Neural cell (in vitro differentiated cells): ENCODE data around the gene ISLR2. TPM values are rescaled to one million over a fixed set of nuclear protein-coding genes. Genes with fewer than 3 reads are reported as not detected.

Experiments used
- H2AFZ ChIP-seq: fragments of 200-600, 300-800 bp; sonication (generic), shearing (Covaris generic); 2 replicates; pipeline ENCODE4 v1.6.0; 2014; ENCODE audit warnings: low read depth, mild to moderate bottlenecking, antibody characterized with exemption, low read length, moderate library complexity
- H3F3A ChIP-seq: fragments of 200-600 bp; shearing (Covaris generic); 2 replicates; pipeline ENCODE4 v1.6.1; 2016; ENCODE audit warnings: mild to moderate bottlenecking, moderate library complexity, mixed read lengths, antibody characterized with exemption, low read length; ENCODE audit not compliant: insufficient read depth, poor library complexity, severe bottlenecking
- H3K27ac ChIP-seq: fragments of 200-600, 300-800 bp; sonication (generic), shearing (Covaris generic); 2 replicates; pipeline ENCODE4 v1.5.1; 2014; ENCODE audit warnings: mild to moderate bottlenecking, low read length, moderate library complexity
- H3K27me3 ChIP-seq: fragments of 300-800, 200-600 bp; sonication (generic), shearing (Covaris generic); 2 replicates; pipeline ENCODE4 v1.6.0; 2014; ENCODE audit warnings: mild to moderate bottlenecking, low read depth, low read length, moderate library complexity; ENCODE audit not compliant: insufficient read depth
- H3K36me3 ChIP-seq: fragments of 300-800, 200-600 bp; sonication (generic), shearing (Covaris generic); 2 replicates; pipeline ENCODE4 v1.5.1; 2014; ENCODE audit warnings: mild to moderate bottlenecking, antibody characterized with exemption, low read length, moderate library complexity; ENCODE audit not compliant: insufficient read depth
- H3K4me2 ChIP-seq: fragments of 300-800, 200-600 bp; sonication (generic), shearing (Covaris generic); 2 replicates; pipeline ENCODE4 v1.6.0; 2014; ENCODE audit warnings: mild to moderate bottlenecking, low read length
- H3K4me3 ChIP-seq: fragments of 300-800, 200-600 bp; sonication (generic), shearing (Covaris generic); 2 replicates; pipeline ENCODE4 v1.5.1; 2014; ENCODE audit warnings: mild to moderate bottlenecking, low read length, moderate library complexity
- H3K79me2 ChIP-seq: fragments of 200-600 bp; shearing (Covaris generic); replicated peaks from 2 replicates; pipeline ENCODE4 v1.6.0; 2014; ENCODE audit warnings: mild to moderate bottlenecking, low read length, moderate library complexity; ENCODE audit not compliant: insufficient read depth
- H3K9ac ChIP-seq: fragments of 300-800, 200-600 bp; sonication (generic), shearing (Covaris generic); 2 replicates; pipeline ENCODE4 v1.6.1; 2016; ENCODE audit warnings: mild to moderate bottlenecking, low read length, mixed read lengths
- H3K9me2 ChIP-seq: fragments of 200-600 bp; shearing (Covaris generic); 2 replicates; pipeline ENCODE4 v1.6.1; 2016; ENCODE audit warnings: mild to moderate bottlenecking, low read length, mixed read lengths; ENCODE audit not compliant: insufficient read depth
- H3K9me3 ChIP-seq: fragments of 200-600, 300-800 bp; sonication (generic), shearing (Covaris generic); 2 replicates; pipeline ENCODE4 v1.6.1; 2016; ENCODE audit warnings: mild to moderate bottlenecking, mixed run types, low read length, moderate library complexity, mixed read lengths
- H4K20me1 ChIP-seq: fragments of 200-600 bp; shearing (Covaris generic); 2 replicates; pipeline ENCODE4 v1.6.1; 2016; ENCODE audit warnings: mild to moderate bottlenecking, mixed run types; ENCODE audit not compliant: insufficient read depth
- EP300 ChIP-seq: fragments of 450-650 bp; conservative IDR thresholded peaks from 2 replicates; pipeline ENCODE4 v1.6.1; 2014; ENCODE audit warnings: antibody characterized with exemption, mild to moderate bottlenecking, moderate library complexity; ENCODE audit not compliant: poor library complexity, severe bottlenecking
- EZH2 ChIP-seq: fragments of 200-600, 300-800 bp; shearing (Covaris generic), sonication (generic); IDR thresholded peaks from 2 replicates; pipeline ENCODE4 v1.6.1; 2014; ENCODE audit warnings: antibody characterized with exemption, low read length, borderline replicate concordance, mild to moderate bottlenecking; ENCODE audit not compliant: insufficient read depth, poor library complexity, severe bottlenecking
- MXI1 ChIP-seq: fragments of 450-650 bp; conservative IDR thresholded peaks from 2 replicates; pipeline ENCODE4 v1.6.1; 2014; ENCODE audit warnings: antibody characterized with exemption, mild to moderate bottlenecking; ENCODE audit not compliant: poor library complexity, severe bottlenecking
- POLR2AphosphoS5 ChIP-seq: IDR thresholded peaks from 2 replicates; pipeline ENCODE4 v1.6.1; 2012
- RAD21 ChIP-seq: fragments of 450-650 bp; conservative IDR thresholded peaks from 2 replicates; pipeline ENCODE4 v1.6.1; 2014; ENCODE audit warnings: antibody characterized with exemption, mild to moderate bottlenecking, moderate library complexity
- SMC3 ChIP-seq: fragments of 450-650 bp; conservative IDR thresholded peaks from 2 replicates; pipeline ENCODE4 v1.6.1; 2014; ENCODE audit warnings: antibody characterized with exemption, mild to moderate bottlenecking, moderate library complexity; ENCODE audit not compliant: poor library complexity
- TAF1 ChIP-seq: IDR thresholded peaks from 2 replicates; pipeline ENCODE4 v1.6.1; 2012; ENCODE audit warnings: low read depth
- polyA plus RNA-seq: library from polyadenylated mRNA; depleted of rRNA; stranded (reverse); fragments of >200 nt; gene quantifications from 2 replicates; pipeline ENCODE4 v1.2.3, GENCODE V29; 2014
- TF ChIP-seq, protein P1 (sequence below): IDR thresholded peaks from 2 replicates; pipeline ENCODE4 v1.6.1; 2012; ENCODE audit warnings: borderline replicate concordance
- TF ChIP-seq, protein P2 (sequence below): fragments of 450-650 bp; IDR thresholded peaks from 2 replicates; pipeline ENCODE4 v1.5.1; 2014; ENCODE audit warnings: antibody characterized with exemption, mild to moderate bottlenecking, moderate library complexity; ENCODE audit not compliant: poor library complexity, severe bottlenecking

ISLR2 gene
- polyA plus RNA-seq, 1 donor from 2014 or later: 301 TPM

DNA sequence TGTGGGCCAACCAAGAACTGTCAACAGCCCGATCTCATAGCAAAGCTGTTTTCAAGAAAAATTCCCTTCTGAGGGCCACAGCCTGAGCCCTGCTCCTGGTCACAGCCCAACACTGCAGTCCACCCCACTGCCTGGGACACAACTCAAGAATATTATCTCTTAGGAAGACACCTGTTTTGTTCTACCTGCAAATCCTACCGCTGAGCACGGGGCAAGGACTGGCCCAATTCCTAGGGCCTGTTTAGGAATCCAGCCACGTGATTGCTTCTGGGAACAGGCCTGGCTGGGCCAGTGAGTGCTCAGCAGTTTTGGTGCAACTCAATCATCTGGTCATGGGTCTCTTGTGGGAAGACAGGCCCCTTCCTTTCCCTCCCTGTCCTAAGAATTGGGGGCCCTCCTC is 8.3 kb downstream of the ISLR2 start:
- H3K27ac ChIP-seq: peak overlapping the region; percentile 82

DNA sequence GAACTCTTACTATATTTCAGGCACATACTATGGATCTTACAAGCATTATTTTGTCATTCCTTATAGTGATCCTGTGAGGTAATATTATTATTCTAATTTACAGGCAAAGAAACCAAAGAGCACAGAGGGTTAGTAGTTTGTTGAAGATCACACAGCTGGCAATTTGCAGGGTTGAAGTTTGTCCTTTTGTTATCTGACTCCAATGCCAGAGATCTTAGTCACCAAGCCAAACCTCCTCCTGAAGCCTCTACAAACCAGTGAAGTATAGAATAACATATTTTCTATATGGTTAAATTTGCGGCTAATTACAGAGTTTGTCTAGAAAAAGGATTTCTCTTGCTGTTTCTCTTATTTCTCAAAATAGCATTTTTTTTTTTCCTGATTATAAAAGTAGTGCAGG is 11.2 kb downstream of the ISLR2 start:
- H3K9me3 ChIP-seq: peaks cover 3% of the 10 kb centered on the region
- H3K9ac ChIP-seq: no peak overlapping the region
- no peaks in the 10 kb centered on the region for H3K9me2 ChIP-seq
- no peak for TF ChIP-seq POLR2AphosphoS5
- TF ChIP-seq RAD21: no peak
- TF ChIP-seq, protein P1, sequence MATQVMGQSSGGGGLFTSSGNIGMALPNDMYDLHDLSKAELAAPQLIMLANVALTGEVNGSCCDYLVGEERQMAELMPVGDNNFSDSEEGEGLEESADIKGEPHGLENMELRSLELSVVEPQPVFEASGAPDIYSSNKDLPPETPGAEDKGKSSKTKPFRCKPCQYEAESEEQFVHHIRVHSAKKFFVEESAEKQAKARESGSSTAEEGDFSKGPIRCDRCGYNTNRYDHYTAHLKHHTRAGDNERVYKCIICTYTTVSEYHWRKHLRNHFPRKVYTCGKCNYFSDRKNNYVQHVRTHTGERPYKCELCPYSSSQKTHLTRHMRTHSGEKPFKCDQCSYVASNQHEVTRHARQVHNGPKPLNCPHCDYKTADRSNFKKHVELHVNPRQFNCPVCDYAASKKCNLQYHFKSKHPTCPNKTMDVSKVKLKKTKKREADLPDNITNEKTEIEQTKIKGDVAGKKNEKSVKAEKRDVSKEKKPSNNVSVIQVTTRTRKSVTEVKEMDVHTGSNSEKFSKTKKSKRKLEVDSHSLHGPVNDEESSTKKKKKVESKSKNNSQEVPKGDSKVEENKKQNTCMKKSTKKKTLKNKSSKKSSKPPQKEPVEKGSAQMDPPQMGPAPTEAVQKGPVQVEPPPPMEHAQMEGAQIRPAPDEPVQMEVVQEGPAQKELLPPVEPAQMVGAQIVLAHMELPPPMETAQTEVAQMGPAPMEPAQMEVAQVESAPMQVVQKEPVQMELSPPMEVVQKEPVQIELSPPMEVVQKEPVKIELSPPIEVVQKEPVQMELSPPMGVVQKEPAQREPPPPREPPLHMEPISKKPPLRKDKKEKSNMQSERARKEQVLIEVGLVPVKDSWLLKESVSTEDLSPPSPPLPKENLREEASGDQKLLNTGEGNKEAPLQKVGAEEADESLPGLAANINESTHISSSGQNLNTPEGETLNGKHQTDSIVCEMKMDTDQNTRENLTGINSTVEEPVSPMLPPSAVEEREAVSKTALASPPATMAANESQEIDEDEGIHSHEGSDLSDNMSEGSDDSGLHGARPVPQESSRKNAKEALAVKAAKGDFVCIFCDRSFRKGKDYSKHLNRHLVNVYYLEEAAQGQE: no peak
- no peak for TF ChIP-seq TAF1
- no peak for TF ChIP-seq EZH2
- no peak for TF ChIP-seq MXI1
- no peak for TF ChIP-seq SMC3
- H3K79me2 ChIP-seq: peaks cover 31% of the 10 kb centered on the region
- no peak overlapping the region for H3K27ac ChIP-seq
- no peaks in the 10 kb centered on the region for H3K36me3 ChIP-seq
- no peaks in the 10 kb centered on the region for H4K20me1 ChIP-seq
- no peaks in the 10 kb centered on the region for H3K27me3 ChIP-seq
- H3K4me3 ChIP-seq: no peak overlapping the region
- H2AFZ ChIP-seq: no peak overlapping the region
- no peak overlapping the region for H3K4me2 ChIP-seq
- no peaks in the 10 kb centered on the region for H3F3A ChIP-seq

More for the DNA sequence above, 8.3 kb downstream of the ISLR2 start:
- Histone ChIP-seq H3K9me3 (peaks cover 17% of the 10 kb centered on the region), H3K4me2 (no peak overlapping the region), H2AFZ (no peak overlapping the region), H4K20me1 (no peaks in the 10 kb centered on the region), H3F3A (no peaks in the 10 kb centered on the region), H3K36me3 (peaks cover 15% of the 10 kb centered on the region), H3K27me3 (no peaks in the 10 kb centered on the region), H3K4me3 (peak overlapping the region; percentile 38), H3K9me2 (no peaks in the 10 kb centered on the region), H3K9ac (no peak overlapping the region), H3K79me2 (peaks cover 57% of the 10 kb centered on the region)
- no peak for TF ChIP-seq RAD21
- no peak for TF ChIP-seq EZH2
- TF ChIP-seq, protein P1: no peak
- TF ChIP-seq, protein P2, sequence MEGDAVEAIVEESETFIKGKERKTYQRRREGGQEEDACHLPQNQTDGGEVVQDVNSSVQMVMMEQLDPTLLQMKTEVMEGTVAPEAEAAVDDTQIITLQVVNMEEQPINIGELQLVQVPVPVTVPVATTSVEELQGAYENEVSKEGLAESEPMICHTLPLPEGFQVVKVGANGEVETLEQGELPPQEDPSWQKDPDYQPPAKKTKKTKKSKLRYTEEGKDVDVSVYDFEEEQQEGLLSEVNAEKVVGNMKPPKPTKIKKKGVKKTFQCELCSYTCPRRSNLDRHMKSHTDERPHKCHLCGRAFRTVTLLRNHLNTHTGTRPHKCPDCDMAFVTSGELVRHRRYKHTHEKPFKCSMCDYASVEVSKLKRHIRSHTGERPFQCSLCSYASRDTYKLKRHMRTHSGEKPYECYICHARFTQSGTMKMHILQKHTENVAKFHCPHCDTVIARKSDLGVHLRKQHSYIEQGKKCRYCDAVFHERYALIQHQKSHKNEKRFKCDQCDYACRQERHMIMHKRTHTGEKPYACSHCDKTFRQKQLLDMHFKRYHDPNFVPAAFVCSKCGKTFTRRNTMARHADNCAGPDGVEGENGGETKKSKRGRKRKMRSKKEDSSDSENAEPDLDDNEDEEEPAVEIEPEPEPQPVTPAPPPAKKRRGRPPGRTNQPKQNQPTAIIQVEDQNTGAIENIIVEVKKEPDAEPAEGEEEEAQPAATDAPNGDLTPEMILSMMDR: no peak
- TF ChIP-seq TAF1: no peak
- TF ChIP-seq SMC3: no peak
- TF ChIP-seq POLR2AphosphoS5: no peak
- no peak for TF ChIP-seq EP300
